Measurements from ENCODE around the gene SBK3.

Gene SBK3

DNA sequence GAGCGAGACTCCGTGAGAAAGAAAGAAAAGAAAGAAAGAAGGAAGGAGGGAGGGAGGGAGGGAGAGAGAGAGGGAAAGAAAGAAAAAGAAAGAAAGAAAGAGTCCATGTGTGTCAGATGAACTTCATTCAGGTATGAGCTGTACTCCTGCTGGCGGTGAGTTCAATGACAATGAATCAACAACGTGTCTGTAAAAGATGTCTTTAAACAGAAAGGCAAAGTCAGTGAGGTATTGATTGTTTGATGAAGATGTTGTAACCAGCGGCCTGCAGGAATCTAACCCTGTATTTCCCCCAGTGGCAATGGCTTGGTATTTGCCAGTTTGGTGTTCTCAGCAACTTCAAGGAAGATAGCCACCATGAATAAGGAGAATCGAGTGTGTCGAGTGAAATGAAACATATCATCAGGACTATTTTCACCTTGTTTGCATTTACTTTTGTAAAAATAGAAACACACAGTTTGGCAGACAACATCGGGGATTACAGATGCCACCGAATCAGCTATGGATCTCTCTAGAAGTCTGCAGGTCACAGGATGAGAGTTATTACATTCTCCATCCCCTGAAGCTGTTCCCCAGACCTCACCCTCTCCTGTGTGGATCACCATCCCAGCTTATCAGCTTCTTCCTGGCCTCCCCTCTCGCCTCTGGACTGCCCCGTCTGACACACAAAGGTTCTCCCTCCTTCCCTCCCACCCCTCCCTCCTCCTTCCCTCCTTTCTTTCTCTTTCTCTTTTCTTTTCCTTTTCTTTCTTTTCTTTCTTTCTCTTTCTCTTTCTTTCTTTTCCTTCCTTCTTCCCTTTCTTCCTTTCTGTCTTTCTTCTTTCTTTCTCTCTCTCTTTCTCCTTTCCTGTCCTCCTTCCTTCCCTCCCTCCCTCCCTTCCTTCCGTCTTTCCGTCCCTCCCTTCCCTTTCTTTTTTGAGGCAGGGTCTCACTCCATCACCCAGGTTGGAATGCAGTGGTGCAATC is 8.2 kb upstream of the SBK3 start:
- DNase-seq (ENCODE audit: low spot score) = no peak
- TF ChIP-seq, protein P1, sequence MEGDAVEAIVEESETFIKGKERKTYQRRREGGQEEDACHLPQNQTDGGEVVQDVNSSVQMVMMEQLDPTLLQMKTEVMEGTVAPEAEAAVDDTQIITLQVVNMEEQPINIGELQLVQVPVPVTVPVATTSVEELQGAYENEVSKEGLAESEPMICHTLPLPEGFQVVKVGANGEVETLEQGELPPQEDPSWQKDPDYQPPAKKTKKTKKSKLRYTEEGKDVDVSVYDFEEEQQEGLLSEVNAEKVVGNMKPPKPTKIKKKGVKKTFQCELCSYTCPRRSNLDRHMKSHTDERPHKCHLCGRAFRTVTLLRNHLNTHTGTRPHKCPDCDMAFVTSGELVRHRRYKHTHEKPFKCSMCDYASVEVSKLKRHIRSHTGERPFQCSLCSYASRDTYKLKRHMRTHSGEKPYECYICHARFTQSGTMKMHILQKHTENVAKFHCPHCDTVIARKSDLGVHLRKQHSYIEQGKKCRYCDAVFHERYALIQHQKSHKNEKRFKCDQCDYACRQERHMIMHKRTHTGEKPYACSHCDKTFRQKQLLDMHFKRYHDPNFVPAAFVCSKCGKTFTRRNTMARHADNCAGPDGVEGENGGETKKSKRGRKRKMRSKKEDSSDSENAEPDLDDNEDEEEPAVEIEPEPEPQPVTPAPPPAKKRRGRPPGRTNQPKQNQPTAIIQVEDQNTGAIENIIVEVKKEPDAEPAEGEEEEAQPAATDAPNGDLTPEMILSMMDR (IDR thresholded peaks at IDR 0.05) = no peak
- Histone ChIP-seq H3K4me3 (no peak overlapping the region), H3K27ac (no peak overlapping the region)

DNA sequence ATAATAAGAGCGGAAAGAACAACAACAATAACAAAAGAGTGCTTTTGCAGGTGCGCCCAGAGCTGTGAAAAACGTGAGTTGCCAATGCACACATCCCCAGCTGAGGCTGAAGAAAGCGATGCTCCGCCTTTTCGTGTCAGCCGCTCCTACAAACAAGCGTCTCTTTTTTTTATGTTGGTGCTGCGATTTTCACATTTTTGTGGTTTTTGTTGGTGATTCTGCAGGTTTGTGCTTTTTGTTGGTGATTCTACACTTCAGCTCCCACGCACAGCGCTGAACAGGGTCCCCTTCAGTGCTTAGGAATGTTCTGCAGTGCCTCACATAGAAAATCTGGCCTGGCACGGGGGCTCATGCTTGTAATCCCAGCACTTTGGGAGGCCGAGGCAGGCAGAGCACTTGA is 7.3 kb upstream of the SBK3 start:
- Histone ChIP-seq H3K27ac (no peak overlapping the region), H3K4me3 (no peak overlapping the region)
- no peak for DNase-seq (ENCODE audit: low spot score)
- TF ChIP-seq, protein P1 (IDR thresholded peaks at IDR 0.05) = no peak

DNA sequence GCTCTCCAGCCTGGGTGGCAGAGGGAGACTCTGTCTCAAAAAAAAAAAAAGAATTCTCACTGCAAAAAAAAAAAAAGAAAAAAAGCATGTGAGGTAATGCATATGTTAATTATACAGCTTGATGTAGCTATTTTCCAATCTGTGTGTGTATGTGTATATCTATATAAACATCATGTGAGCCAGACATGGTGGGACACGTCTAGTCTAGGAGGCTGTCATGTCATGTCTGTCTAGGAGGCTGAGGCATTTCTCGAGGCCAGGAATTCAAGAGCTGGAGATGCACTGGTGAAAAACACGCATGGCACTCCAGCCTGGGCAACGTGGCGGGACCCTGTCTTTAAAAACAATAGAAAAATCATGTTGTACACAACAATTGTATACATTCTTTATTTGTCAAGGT is 6.9 kb upstream of the SBK3 start:
- TF ChIP-seq, protein P1 (IDR thresholded peaks at IDR 0.05) = no peak
- no peak overlapping the region for H3K4me3 ChIP-seq
- no peak overlapping the region for H3K27ac ChIP-seq
- DNase-seq (ENCODE audit: low spot score) = no peak

DNA sequence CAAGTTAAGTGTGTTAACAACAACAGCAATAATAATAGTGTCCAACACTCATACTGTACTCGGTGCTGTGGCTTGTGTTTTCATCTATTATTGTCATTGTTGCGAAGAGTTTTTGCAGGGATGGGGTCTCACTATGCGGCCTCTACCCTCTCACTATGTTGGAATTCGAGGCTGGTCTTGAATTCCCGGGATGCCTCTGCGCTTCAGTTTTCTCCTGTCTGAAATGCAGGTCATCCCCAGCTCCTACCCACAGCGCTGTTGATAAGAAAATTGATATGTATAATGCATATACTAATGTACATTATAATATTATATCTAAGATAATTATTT is 4.9 kb upstream of the SBK3 start:
- Histone ChIP-seq H3K4me3 (no peak overlapping the region), H3K27ac (no peak overlapping the region)
- TF ChIP-seq, protein P1 (IDR thresholded peaks at IDR 0.05) = no peak
- DNase-seq (ENCODE audit: low spot score) = no peak

DNA sequence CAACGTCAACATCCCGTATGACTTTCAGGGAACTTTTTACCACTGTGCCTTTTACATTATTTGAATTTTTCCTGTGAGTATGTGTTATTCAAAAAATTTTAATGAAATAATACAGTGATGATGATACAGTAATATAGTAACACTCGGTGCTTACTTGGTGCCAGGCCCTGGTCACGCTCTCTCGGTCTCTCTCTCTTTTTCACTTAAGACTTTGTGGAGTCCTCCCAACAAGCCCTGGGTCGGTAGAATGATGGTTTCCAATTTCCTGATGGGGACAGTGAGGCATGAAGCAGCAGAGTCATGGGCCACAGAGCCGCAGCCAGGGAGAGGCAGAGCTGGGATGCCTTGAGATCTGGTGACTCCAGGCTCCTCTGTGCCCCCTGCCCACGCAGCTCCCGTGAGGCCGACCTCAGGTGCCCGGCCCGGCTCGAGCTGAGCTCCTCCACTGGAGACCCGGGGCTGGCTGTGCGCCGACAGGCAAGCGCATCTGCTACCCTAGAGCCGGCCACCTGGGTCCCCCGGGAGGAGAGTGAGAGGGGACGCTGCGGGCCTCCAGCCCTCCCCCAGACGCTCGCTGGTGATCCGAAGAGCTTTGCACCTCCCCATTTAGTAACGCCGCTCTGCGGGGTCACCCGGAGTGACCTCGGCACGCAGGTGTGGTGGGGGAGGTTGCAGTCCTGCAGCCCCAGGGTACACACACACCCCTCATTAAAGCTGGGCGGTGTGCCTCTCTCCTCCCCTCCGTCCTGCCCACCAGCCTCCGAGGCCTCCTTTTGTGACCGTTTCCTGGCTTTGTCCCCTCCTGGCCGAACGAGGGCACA is 4.4 kb upstream of the SBK3 start:
- Histone ChIP-seq H3K27ac (peak overlapping the region in 1 of 2 donors; percentile 49), H3K4me3 (peak overlapping the region; percentile 35)
- DNase-seq (ENCODE audit: low spot score) = no peak
- TF ChIP-seq, protein P1 (IDR thresholded peaks at IDR 0.05) = no peak

DNA sequence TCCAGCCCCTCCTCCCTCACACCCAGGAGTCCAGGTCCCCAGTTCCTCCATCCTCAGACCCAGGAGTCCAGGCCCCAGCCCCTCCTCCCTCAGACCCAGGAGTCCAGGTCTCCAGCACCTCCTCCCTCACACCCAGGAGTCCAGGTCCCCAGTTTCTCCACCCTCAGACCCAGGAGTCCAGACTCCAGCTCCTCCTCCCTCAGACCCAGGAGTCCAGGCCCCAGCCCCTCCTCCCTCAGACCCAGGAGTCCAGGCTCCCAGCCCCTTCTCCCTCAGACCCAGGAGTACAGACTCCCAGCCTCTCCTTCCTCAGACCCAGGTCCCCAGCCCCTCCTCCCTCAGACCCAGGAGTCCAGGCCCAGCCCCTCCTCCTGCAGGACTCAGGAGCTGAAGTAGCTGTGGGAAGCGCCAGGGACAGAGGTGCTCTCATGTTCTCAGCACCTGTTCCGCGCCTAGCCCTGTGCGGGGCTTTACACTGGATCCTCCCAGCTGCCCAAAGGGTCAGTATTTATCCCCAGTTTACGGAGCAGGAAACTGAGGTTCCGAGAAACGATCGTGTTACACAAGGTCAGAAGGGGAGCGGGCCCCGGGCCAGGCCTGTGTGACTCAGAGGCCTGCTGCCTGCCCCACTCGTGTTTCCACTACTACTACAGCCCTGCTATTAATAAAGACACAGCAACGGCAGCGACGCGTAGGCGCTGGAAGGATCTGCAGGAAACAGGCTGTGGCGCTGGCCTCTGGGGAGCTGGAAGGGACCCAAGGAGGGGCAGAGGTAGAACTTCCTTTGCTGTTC is 1.7 kb upstream of the SBK3 start:
- no peak overlapping the region for H3K4me3 ChIP-seq
- peak; percentile 83 for DNase-seq (ENCODE audit: low spot score)
- TF ChIP-seq, protein P1 (IDR thresholded peaks at IDR 0.05) = no peak
- H3K27ac ChIP-seq = peak overlapping the region in 1 of 2 donors; percentile 52

Data from coronary artery (tissue), 2 donors.